Caco-2 (cell line): Measurements from ENCODE around the gene SH3RF1. TPM values are rescaled to one million over a fixed set of nuclear protein-coding genes. Genes with fewer than 3 reads are reported as not detected.

Experiments used
- BruUV-seq: library from RNA; stranded (reverse); fragments of 400-500 nt; replicated peaks from 2 replicates; lab custom pipeline; 2021; lab: Mats Ljungman, UMichigan
- CTCF ChIA-PET: fragments of 300-600 bp; sonication (Branson Sonifier 250); formaldehyde crosslinking; loops from one replicate; lab custom pipeline; 2022; ENCODE audit warnings: antibody characterized with exemption; lab: Charles Lee
- POLR2A ChIA-PET: fragments of 300-600 bp; sonication (Branson Sonifier 250); formaldehyde crosslinking; loops from one replicate; lab custom pipeline; 2022; ENCODE audit warnings: antibody characterized with exemption; lab: Charles Lee
- DNase-seq, 2 experiments: peaks; one replicate each; pipeline versions ENCODE4 v3.0.0 to v3.0.0-alpha.2; 2020 to 2022
- H3K27me3 ChIP-seq: replicated peaks from 2 replicates; pipeline ENCODE4 v1.6.0; 2011; ENCODE audit warnings: low read length; ENCODE audit not compliant: control insufficient read depth, insufficient read depth
- H3K36me3 ChIP-seq: 2 replicates; pipeline ENCODE4 v1.5.1; 2011; ENCODE audit warnings: low read length; ENCODE audit not compliant: control insufficient read depth, insufficient read depth
- H3K4me1 ChIP-seq: fragments of 250-450 bp; sonication (Bioruptor Pico); 2 replicates; pipeline ENCODE4 v1.5.1; 2020; ENCODE audit warnings: mild to moderate bottlenecking
- H3K4me3 ChIP-seq: 2 replicates; pipeline ENCODE4 v1.5.1; 2011; ENCODE audit warnings: low read depth, mild to moderate bottlenecking, control low read depth, low read length
- H3K9me3 ChIP-seq: fragments of 250-450 bp; sonication (Bioruptor Pico); 2 replicates; pipeline ENCODE4 v1.5.1; 2020; ENCODE audit warnings: mild to moderate bottlenecking, moderate library complexity
- H3K27ac Mint-ChIP-seq: one replicate; pipeline ENCODE4 v1.8.0; 2022; ENCODE audit warnings: mixed read lengths; ENCODE audit not compliant: unreplicated experiment
- H3K27me3 Mint-ChIP-seq: one replicate; pipeline ENCODE4 v1.8.0; 2022; ENCODE audit warnings: mixed read lengths; ENCODE audit not compliant: insufficient read depth, unreplicated experiment
- H3K36me3 Mint-ChIP-seq: one replicate; pipeline ENCODE4 v1.8.0; 2022; ENCODE audit warnings: mild to moderate bottlenecking, mixed read lengths; ENCODE audit not compliant: insufficient read depth, unreplicated experiment
- H3K4me1 Mint-ChIP-seq: one replicate; pipeline ENCODE4 v1.8.0; 2022; ENCODE audit warnings: low read depth, mixed read lengths; ENCODE audit not compliant: unreplicated experiment
- H3K4me3 Mint-ChIP-seq: one replicate; pipeline ENCODE4 v1.8.0; 2022; ENCODE audit warnings: mild to moderate bottlenecking, moderate library complexity, mixed read lengths; ENCODE audit not compliant: unreplicated experiment
- H3K9me3 Mint-ChIP-seq: one replicate; pipeline ENCODE4 v1.8.0; 2022; ENCODE audit warnings: mixed read lengths; ENCODE audit not compliant: unreplicated experiment
- CTCF ChIP-seq, 2 experiments: fragments of 200-600 bp in 1 of 2; IDR thresholded peaks; 1 replicate in 1 of 2; 2 replicates in 1 of 2; pipeline versions ENCODE4 v1.5.1 to v1.8.0; 2011 to 2022; ENCODE audit warnings: antibody characterized with exemption in 1 of 2, control low read depth in 1 of 2, inconsistent platforms in 1 of 2, low read depth in 1 of 2, low read length in 1 of 2, mild to moderate bottlenecking in 1 of 2, moderate library complexity in 1 of 2; ENCODE audit not compliant: insufficient read depth in 1 of 2, severe bottlenecking in 1 of 2, unreplicated experiment in 1 of 2
- intact Hi-C: fragments of 100-400 bp; cut with micrococcal nuclease; formaldehyde crosslinking; loops from one replicate; pipeline ENCODE4 v1.10.0; 2022; ENCODE audit not compliant: unreplicated experiment
- total RNA-seq: library from RNA; stranded (reverse); gene quantifications from 2 replicates; pipeline ENCODE4 v1.2.3, GENCODE V29; 2022

The SH3RF1 gene
- total RNA-seq, 1 experiment from 2014 or later = 25.1 TPM

DNA sequence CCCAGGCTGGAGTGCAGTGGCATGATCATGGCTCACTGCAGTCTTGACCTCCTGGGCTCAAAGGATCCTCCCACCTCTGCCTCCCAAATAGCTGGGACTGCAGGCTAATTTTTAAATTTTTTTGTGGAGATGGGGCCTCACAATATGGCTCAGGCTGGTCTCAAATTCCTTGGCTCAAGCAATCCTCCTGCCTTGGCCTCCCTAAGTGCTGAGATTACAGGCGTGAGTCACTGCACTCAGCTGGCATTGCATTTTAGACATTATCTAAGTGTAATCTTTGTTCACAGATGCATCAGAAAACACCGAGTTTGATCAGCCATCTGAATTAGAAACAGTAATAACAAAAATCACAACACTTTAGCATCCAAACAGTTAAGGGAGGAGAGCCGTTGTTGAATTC is 207.3 kb downstream of the SH3RF1 start:
- CTCF ChIA-PET = no interaction called here
- Mint-ChIP-seq H3K36me3 (peaks cover 2% of the 10 kb centered on the region), H3K4me3 (no peak overlapping the region), H3K27ac (no peak overlapping the region), H3K4me1 (peaks cover 6% of the 10 kb centered on the region), H3K9me3 (no peaks in the 10 kb centered on the region), H3K27me3 (no peaks in the 10 kb centered on the region)
- H3K4me3 ChIP-seq = no peak overlapping the region
- intact Hi-C loops = no loop called here
- no peak for TF ChIP-seq CTCF (IDR thresholded peaks at IDR 0.05; ENCODE audit: insufficient read depth in 1 of 2, low read depth in 1 of 2, low read length in 1 of 2, severe bottlenecking in 1 of 2, unreplicated experiment in 1 of 2)
- no TSS peak for BruUV-seq
- DNase-seq = no peak
- POLR2A ChIA-PET = no interaction called here
- H3K9me3 ChIP-seq = no peaks in the 10 kb centered on the region
- no peaks in the 10 kb centered on the region for H3K27me3 ChIP-seq
- no peaks in the 10 kb centered on the region for H3K36me3 ChIP-seq
- H3K4me1 ChIP-seq = peaks cover 5% of the 10 kb centered on the region; the same call in 1 of the 2 replicates

DNA sequence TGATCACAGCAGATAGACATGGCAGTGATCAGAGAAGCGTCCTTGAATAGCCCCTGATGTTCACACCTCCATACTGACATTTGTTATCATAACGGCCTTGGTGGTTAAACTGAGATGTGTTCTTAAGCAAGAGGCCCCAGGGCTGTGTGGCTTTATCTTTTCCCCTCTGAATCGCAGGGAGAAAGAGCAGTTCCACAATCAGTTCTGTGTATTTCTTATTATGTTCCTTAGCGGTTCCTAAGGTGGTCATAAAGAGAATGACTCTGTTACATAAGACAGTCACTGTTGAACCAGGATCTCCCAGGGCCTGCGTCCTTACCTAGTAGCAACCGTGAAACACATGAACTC is 207.9 kb downstream of the SH3RF1 start:
- H3K36me3 ChIP-seq = no peaks in the 10 kb centered on the region
- CTCF ChIA-PET = no interaction called here
- Mint-ChIP-seq H3K9me3 (no peaks in the 10 kb centered on the region), H3K4me3 (no peak overlapping the region), H3K27ac (no peak overlapping the region), H3K4me1 (peaks cover under 1% of the 10 kb centered on the region), H3K27me3 (no peaks in the 10 kb centered on the region), H3K36me3 (no peaks in the 10 kb centered on the region)
- H3K4me1 ChIP-seq = no peaks in the 10 kb centered on the region
- BruUV-seq = no TSS peak
- intact Hi-C loops = no loop called here
- H3K9me3 ChIP-seq = no peaks in the 10 kb centered on the region
- H3K4me3 ChIP-seq = no peak overlapping the region
- TF ChIP-seq CTCF (IDR thresholded peaks at IDR 0.05; ENCODE audit: insufficient read depth in 1 of 2, low read depth in 1 of 2, low read length in 1 of 2, severe bottlenecking in 1 of 2, unreplicated experiment in 1 of 2) = no peak
- DNase-seq = no peak
- POLR2A ChIA-PET = no interaction called here
- no peaks in the 10 kb centered on the region for H3K27me3 ChIP-seq

DNA sequence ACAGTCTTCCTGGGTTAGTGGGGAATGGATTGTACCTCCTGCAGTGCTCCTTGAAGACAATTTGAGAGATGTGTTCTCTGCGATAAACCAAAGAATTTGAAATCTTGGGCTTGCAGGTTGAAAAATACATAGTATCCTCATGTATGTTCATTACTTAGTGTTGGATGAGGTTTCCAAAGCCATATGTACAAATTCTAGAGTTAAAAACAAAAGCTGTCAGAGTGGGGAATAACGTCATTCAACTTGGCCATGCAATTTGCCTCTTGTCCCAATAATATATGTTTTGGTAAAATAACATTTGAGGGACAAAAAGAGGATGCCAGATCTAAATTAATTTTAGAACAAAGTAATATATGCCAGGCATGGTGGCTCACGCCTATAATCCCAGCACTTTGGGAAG is 209.4 kb downstream of the SH3RF1 start:
- Histone ChIP-seq H3K9me3 (no peaks in the 10 kb centered on the region), H3K36me3 (no peaks in the 10 kb centered on the region), H3K4me3 (no peak overlapping the region), H3K27me3 (no peaks in the 10 kb centered on the region), H3K4me1 (no peaks in the 10 kb centered on the region)
- ChIA-PET CTCF (no interaction called here), POLR2A (no interaction called here)
- TF ChIP-seq CTCF (IDR thresholded peaks at IDR 0.05; ENCODE audit: insufficient read depth in 1 of 2, low read depth in 1 of 2, low read length in 1 of 2, severe bottlenecking in 1 of 2, unreplicated experiment in 1 of 2) = no peak
- Mint-ChIP-seq H3K27me3 (no peaks in the 10 kb centered on the region), H3K4me3 (no peak overlapping the region), H3K9me3 (no peaks in the 10 kb centered on the region), H3K4me1 (no peaks in the 10 kb centered on the region), H3K27ac (no peak overlapping the region), H3K36me3 (no peaks in the 10 kb centered on the region)
- DNase-seq = no peak
- intact Hi-C loops = no loop called here
- BruUV-seq = no TSS peak
